Adrenal gland (tissue), 5 donors: ENCODE data around the gene TAF3.

Experiments used
- CTCF ChIP-seq, 6 experiments: fragments of 450-650 bp in 4 of 6; fragments of 200-600 bp in 2 of 6; sonication (generic) in 1 of 6; IDR thresholded peaks; 1 replicate in 5 of 6; 2 replicates in 1 of 6; pipeline versions ENCODE4 v1.5.1 to v1.8.0; 2016 to 2021; ENCODE audit warnings: antibody characterized with exemption in 6 of 6, mild to moderate bottlenecking in 2 of 6, moderate library complexity in 1 of 6
- POLR2A ChIP-seq, 2 donors: fragments of 450-650 bp; IDR thresholded peaks; one replicate each; pipeline ENCODE4 v1.6.1; 2017; ENCODE audit warnings: antibody characterized with exemption in 2 of 2, mild to moderate bottlenecking in 2 of 2, moderate library complexity in 1 of 2
- donor health status: DM: no; HTN: no; CAD: no.

GRCh38 chr10:7892146-7892545, 73.8 kb downstream of the TAF3 start:
- TF ChIP-seq CTCF (IDR thresholded peaks at IDR 0.05) (no peak), POLR2A (IDR thresholded peaks at IDR 0.05) (no peak)
